ENCODE measurements around the gene PPP1R13B. TPM values are rescaled to one million over a fixed set of nuclear protein-coding genes. Genes with fewer than 3 reads are reported as not detected.
"Not testable (repeated sequence)": the region's sequence is repeated elsewhere in the genome, so short reads cannot be mapped to it uniquely, and the experiment has no call there.

The PPP1R13B gene
- total RNA-seq, 2 donors from 2014 or later: 17.8 to 29.6 TPM

- intact Hi-C loops (cut with DNase I): no loop called here
- no peak for DNase-seq (ENCODE audit: low spot score)
These were observed 1.3 kb downstream of the PPP1R13B start for GRCh38 chr14:103846097-103846496.

- intact Hi-C loops (cut with DNase I): no loop called here
- DNase-seq (ENCODE audit: low spot score): no peak
These were observed 2.0 kb downstream of the PPP1R13B start for GRCh38 chr14:103845327-103845726.

- intact Hi-C loops (cut with DNase I); DNase-seq (ENCODE audit: low spot score): not testable (repeated sequence)
These were observed 6.1 kb downstream of the PPP1R13B start for GRCh38 chr14:103841265-103841664.

- intact Hi-C loops (cut with DNase I): no loop called here
- no peak for DNase-seq (ENCODE audit: low spot score)
These were observed 7.4 kb downstream of the PPP1R13B start for GRCh38 chr14:103840014-103840413.

- no peak for DNase-seq (ENCODE audit: low spot score)
- intact Hi-C loops (cut with DNase I): no loop called here
These were observed 7.8 kb downstream of the PPP1R13B start for GRCh38 chr14:103839579-103839978.

- DNase-seq (ENCODE audit: low spot score): no peak
- intact Hi-C loops (cut with DNase I): no loop called here
These were observed 9.3 kb downstream of the PPP1R13B start for GRCh38 chr14:103838117-103838516.

GRCh38 chr14:103836976-103837725, 10.2 kb downstream of the PPP1R13B start:
- no peak for DNase-seq (ENCODE audit: low spot score)
- intact Hi-C loops (cut with DNase I): no loop called here

- intact Hi-C loops (cut with DNase I): no loop called here
- DNase-seq (ENCODE audit: low spot score): no peak
These were observed 12.4 kb downstream of the PPP1R13B start for GRCh38 chr14:103834956-103835355.

GRCh38 chr14:103833711-103834110, 13.7 kb downstream of the PPP1R13B start:
- intact Hi-C loops (cut with DNase I): no loop called here
- no peak for DNase-seq (ENCODE audit: low spot score)

GRCh38 chr14:103832046-103832445, 15.3 kb downstream of the PPP1R13B start:
- no peak for DNase-seq (ENCODE audit: low spot score)
- intact Hi-C loops (cut with DNase I): no loop called here

- no peak for DNase-seq (ENCODE audit: low spot score)
- intact Hi-C loops (cut with DNase I): no loop called here
These were observed 16.7 kb downstream of the PPP1R13B start for GRCh38 chr14:103830511-103831270.

- intact Hi-C loops (cut with DNase I): loop anchor here in 1 of 2 donors (10.0 kb wide), 1 partner anchor 76 kb away; no protein-coding TSS in a partner anchor
- no peak for DNase-seq (ENCODE audit: low spot score)
These were observed 18.9 kb downstream of the PPP1R13B start for GRCh38 chr14:103828315-103828967.

GRCh38 chr14:103825101-103825500, 22.3 kb downstream of the PPP1R13B start:
- no peak for DNase-seq (ENCODE audit: low spot score)
- intact Hi-C loops (cut with DNase I): loop anchor here in 1 of 2 donors (10.0 kb wide), 1 partner anchor 80 kb away; no protein-coding TSS in a partner anchor

- intact Hi-C loops (cut with DNase I): loop anchor here in 1 of 2 donors (10.0 kb wide), 1 partner anchor 84 kb away; no protein-coding TSS in a partner anchor
- no peak for DNase-seq (ENCODE audit: low spot score)
These were observed 26.5 kb downstream of the PPP1R13B start for GRCh38 chr14:103820908-103821307.

- intact Hi-C loops (cut with DNase I): loop anchor here in 1 of 2 donors (10.0 kb wide), 1 partner anchor 84 kb away; no protein-coding TSS in a partner anchor
- DNase-seq (ENCODE audit: low spot score): no peak
These were observed 27.0 kb downstream of the PPP1R13B start for GRCh38 chr14:103820382-103820781.

- intact Hi-C loops (cut with DNase I): loop anchor here in 1 of 2 donors (10.0 kb wide), 1 partner anchor 85 kb away; no protein-coding TSS in a partner anchor
- DNase-seq (ENCODE audit: low spot score): no peak
These were observed 27.7 kb downstream of the PPP1R13B start for GRCh38 chr14:103819503-103820307.

GRCh38 chr14:103818870-103819269, 28.5 kb downstream of the PPP1R13B start:
- intact Hi-C loops (cut with DNase I): no loop called here
- no peak for DNase-seq (ENCODE audit: low spot score)

- intact Hi-C loops (cut with DNase I): no loop called here
- DNase-seq (ENCODE audit: low spot score): no peak
These were observed 29.0 kb downstream of the PPP1R13B start for GRCh38 chr14:103818422-103818821.

GRCh38 chr14:103817595-103817994, 29.8 kb downstream of the PPP1R13B start:
- intact Hi-C loops (cut with DNase I): no loop called here
- no peak for DNase-seq (ENCODE audit: low spot score)
